ENCODE measurements around the gene RASGEF1C. TPM values are rescaled to one million over a fixed set of nuclear protein-coding genes. Genes with fewer than 3 reads are reported as not detected.
"Not testable (repeated sequence)": the region's sequence is repeated elsewhere in the genome, so short reads cannot be mapped to it uniquely, and the experiment has no call there.

Gene RASGEF1C
- total RNA-seq, 6 experiments from 2014 or later, result 0.64 TPM; not detected in 5

GRCh38 chr5:180213256-180213600 lies 4.2 kb upstream of the RASGEF1C start:
- DNase-seq (no peak), ATAC-seq (no peak)
- no peak overlapping the region for H3K27ac ChIP-seq
- intact Hi-C loops (cut with DNase I), result loop anchor here in 1 of 2 donors (5.0 kb wide), 1 partner anchor 81 kb away; no protein-coding TSS in a partner anchor
- no peak overlapping the region for H3K4me3 ChIP-seq
- TF ChIP-seq POLR2A (IDR thresholded peaks at IDR 0.05), result no peak
- TF ChIP-seq CTCF (IDR thresholded peaks at IDR 0.05), result no peak
- H3K27me3 ChIP-seq, result no peaks in the 10 kb centered on the region
- no peaks in the 10 kb centered on the region for H3K9me3 ChIP-seq
- 6% methylated on average over 4 of the region's 4 CpGs for WGBS (ENCODE audit: insufficient coverage, low coverage, low lambda C conversion rate, missing lambda C conversion rate)
- H3K36me3 ChIP-seq, result no peaks in the 10 kb centered on the region
- peaks cover 0 to 4% (median 0%) of the 10 kb centered on the region in 4 donors for H3K4me1 ChIP-seq

GRCh38 chr5:180212363-180213255 lies 3.6 kb upstream of the RASGEF1C start:
- Histone ChIP-seq H3K27ac (no peak overlapping the region), H3K27me3 (no peaks in the 10 kb centered on the region), H3K9me3 (no peaks in the 10 kb centered on the region), H3K4me3 (no peak overlapping the region), H3K4me1 (peaks cover 0 to 5% (median 0%) of the 10 kb centered on the region in 4 donors), H3K36me3 (no peaks in the 10 kb centered on the region)
- 56% methylated on average over 4 of the region's 19 CpGs for WGBS (ENCODE audit: insufficient coverage, low coverage, low lambda C conversion rate, missing lambda C conversion rate)
- intact Hi-C loops (cut with DNase I), result loop anchor here in 1 of 2 donors (5.0 kb wide), 1 partner anchor 80 kb away; no protein-coding TSS in a partner anchor
- no peak for DNase-seq
- ATAC-seq, result no peak
- TF ChIP-seq CTCF (IDR thresholded peaks at IDR 0.05), result no peak
- no peak for TF ChIP-seq POLR2A (IDR thresholded peaks at IDR 0.05)

GRCh38 chr5:180211761-180212035 lies 2.7 kb upstream of the RASGEF1C start:
- no peak for TF ChIP-seq CTCF (IDR thresholded peaks at IDR 0.05)
- no peak for TF ChIP-seq POLR2A (IDR thresholded peaks at IDR 0.05)
- Histone ChIP-seq H3K36me3 (no peaks in the 10 kb centered on the region), H3K9me3 (no peaks in the 10 kb centered on the region), H3K4me3 (no peak overlapping the region), H3K4me1 (peaks cover 0 to 5% (median 0%) of the 10 kb centered on the region in 4 donors), H3K27me3 (no peaks in the 10 kb centered on the region), H3K27ac (no peak overlapping the region)
- 63% methylated on average over 4 of the region's 4 CpGs for WGBS (ENCODE audit: insufficient coverage, low coverage, low lambda C conversion rate, missing lambda C conversion rate)
- no peak for DNase-seq
- ATAC-seq, result no peak
- intact Hi-C loops (cut with DNase I), result loop anchor here in 1 of 2 donors (5.0 kb wide), 1 partner anchor 79 kb away; no protein-coding TSS in a partner anchor

- H3K36me3 ChIP-seq, result no peaks in the 10 kb centered on the region
- no CpG with 5 or more reads among the region's 16 CpGs for WGBS (ENCODE audit: insufficient coverage, low coverage, low lambda C conversion rate, missing lambda C conversion rate)
- H3K4me3 ChIP-seq, result no peak overlapping the region
- H3K9me3 ChIP-seq, result no peaks in the 10 kb centered on the region
- DNase-seq, result no peak
- H3K27me3 ChIP-seq, result no peaks in the 10 kb centered on the region
- peaks cover 0 to 5% (median 0%) of the 10 kb centered on the region in 4 donors for H3K4me1 ChIP-seq
- H3K27ac ChIP-seq, result no peak overlapping the region
- no peak for TF ChIP-seq CTCF (IDR thresholded peaks at IDR 0.05)
- TF ChIP-seq POLR2A (IDR thresholded peaks at IDR 0.05), result no peak
- intact Hi-C loops (cut with DNase I), result loop anchor here in 1 of 2 donors (5.0 kb wide), 1 partner anchor 79 kb away; no protein-coding TSS in a partner anchor
- ATAC-seq, result no peak
Observed at GRCh38 chr5:180210961-180211760, 2.1 kb upstream of the RASGEF1C start.

GRCh38 chr5:180210077-180210476 lies 1.1 kb upstream of the RASGEF1C start:
- H3K27ac ChIP-seq, H3K4me1 ChIP-seq, ATAC-seq, H3K27me3 ChIP-seq, H3K9me3 ChIP-seq, DNase-seq, H3K4me3 ChIP-seq, H3K36me3 ChIP-seq: not testable (repeated sequence)
- intact Hi-C loops (cut with DNase I), result loop anchor here in 1 of 2 donors (5.0 kb wide), 1 partner anchor 78 kb away; no protein-coding TSS in a partner anchor
- 84% methylated on average over 5 of the region's 12 CpGs for WGBS (ENCODE audit: insufficient coverage, low coverage, low lambda C conversion rate, missing lambda C conversion rate)
